ENCODE measurements around the gene ARMC12. TPM values are rescaled to one million over a fixed set of nuclear protein-coding genes. Genes with fewer than 3 reads are reported as not detected.

Gene ARMC12
- total RNA-seq, 1 donor from 2014 or later: not detected

DNA sequence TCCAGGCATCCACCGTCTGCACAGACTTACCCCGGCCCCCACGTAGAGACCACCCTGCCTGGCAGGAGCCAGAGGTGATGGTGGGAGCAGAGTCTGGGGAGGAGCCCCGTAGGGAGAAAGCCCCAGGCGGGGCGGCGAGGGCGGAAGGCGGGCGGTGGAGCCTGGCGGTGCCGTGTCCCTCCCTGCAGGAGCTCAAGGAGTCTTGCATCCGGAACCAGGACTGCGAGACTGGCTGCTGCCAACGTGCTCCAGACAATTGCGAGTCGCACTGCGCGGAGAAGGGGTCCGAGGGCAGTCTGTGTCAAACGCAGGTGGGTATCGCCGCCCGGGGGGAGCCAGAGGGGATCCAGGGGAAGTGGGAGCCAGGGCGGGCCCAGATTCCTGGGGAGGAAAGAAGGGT is 50.0 kb downstream of the ARMC12 start:
- DNase-seq (ENCODE audit: extremely low spot score in 2 of 2): no peak
- Histone ChIP-seq H3K4me3 (no peak overlapping the region), H3K36me3 (no peaks in the 10 kb centered on the region), H3K4me1 (no peaks in the 10 kb centered on the region), H3K27me3 (no peaks in the 10 kb centered on the region), H3K9me3 (no peaks in the 10 kb centered on the region), H3K27ac (no peak overlapping the region)
- intact Hi-C loops (cut with DNase I): loop anchor here (1.0 kb wide), 1 partner anchor 11 kb away; no protein-coding TSS in a partner anchor
- TF ChIP-seq, protein P1, sequence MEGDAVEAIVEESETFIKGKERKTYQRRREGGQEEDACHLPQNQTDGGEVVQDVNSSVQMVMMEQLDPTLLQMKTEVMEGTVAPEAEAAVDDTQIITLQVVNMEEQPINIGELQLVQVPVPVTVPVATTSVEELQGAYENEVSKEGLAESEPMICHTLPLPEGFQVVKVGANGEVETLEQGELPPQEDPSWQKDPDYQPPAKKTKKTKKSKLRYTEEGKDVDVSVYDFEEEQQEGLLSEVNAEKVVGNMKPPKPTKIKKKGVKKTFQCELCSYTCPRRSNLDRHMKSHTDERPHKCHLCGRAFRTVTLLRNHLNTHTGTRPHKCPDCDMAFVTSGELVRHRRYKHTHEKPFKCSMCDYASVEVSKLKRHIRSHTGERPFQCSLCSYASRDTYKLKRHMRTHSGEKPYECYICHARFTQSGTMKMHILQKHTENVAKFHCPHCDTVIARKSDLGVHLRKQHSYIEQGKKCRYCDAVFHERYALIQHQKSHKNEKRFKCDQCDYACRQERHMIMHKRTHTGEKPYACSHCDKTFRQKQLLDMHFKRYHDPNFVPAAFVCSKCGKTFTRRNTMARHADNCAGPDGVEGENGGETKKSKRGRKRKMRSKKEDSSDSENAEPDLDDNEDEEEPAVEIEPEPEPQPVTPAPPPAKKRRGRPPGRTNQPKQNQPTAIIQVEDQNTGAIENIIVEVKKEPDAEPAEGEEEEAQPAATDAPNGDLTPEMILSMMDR (IDR thresholded peaks at IDR 0.05): no peak
- TF ChIP-seq POLR2AphosphoS5 (IDR thresholded peaks at IDR 0.05; ENCODE audit: insufficient read depth in 1 of 2, low read depth in 1 of 2): no peak
- no peak for TF ChIP-seq POLR2A (IDR thresholded peaks at IDR 0.05)

DNA sequence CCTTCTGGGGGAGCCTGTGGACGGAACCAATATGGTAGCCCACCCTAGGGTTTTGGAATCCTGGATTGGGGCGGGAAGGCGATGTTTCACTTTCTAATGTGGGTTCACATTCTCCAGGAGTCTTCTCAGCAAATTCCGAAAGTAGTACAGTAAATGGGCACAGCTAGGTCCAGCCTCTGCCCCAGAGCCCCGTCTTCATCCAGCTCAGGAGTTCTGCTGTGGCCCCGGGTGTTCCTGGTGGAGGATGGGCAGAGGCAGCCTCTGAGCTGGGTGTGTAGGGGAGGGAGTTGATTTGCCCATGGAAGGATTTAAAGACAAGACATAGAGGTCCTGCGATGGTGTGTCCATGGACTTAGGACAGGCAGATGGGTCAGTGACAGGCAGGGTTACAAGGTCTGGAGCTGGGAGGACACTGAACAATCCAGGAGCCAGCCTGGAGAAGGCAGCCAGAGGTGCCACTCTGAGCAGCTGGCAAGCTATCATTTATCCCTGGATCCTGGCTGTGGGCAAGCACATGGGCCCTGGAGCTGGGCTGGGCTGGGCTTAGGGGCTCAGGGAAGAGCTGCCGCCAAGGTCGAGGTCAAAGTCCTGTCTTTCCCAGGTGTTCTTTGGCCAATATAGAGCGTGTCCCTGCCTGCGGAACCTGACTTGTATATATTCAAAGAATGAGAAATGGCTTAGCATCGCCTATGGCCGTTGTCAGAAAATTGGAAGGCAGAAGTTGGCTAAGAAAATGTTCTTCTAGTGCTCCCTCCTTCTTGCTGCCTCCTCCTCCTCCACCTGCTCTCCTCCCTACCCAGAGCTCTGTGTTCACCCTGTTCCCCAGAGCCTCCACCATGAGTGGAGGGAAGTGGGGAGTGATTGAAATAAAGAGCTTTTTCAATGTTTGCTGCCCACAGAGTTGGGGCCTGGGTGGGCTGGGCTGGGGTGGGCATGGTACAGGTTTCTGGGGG is 50.7 kb downstream of the ARMC12 start:
- Histone ChIP-seq H3K27ac (no peak overlapping the region), H3K4me1 (no peaks in the 10 kb centered on the region), H3K4me3 (no peak overlapping the region), H3K27me3 (no peaks in the 10 kb centered on the region), H3K9me3 (no peaks in the 10 kb centered on the region), H3K36me3 (no peaks in the 10 kb centered on the region)
- DNase-seq (ENCODE audit: extremely low spot score in 2 of 2): no peak
- TF ChIP-seq, protein P1 (IDR thresholded peaks at IDR 0.05): no peak
- TF ChIP-seq POLR2AphosphoS5 (IDR thresholded peaks at IDR 0.05; ENCODE audit: insufficient read depth in 1 of 2, low read depth in 1 of 2) (no peak), POLR2A (IDR thresholded peaks at IDR 0.05) (no peak)
- intact Hi-C loops (cut with DNase I): loop anchor here (1.0 kb wide), 1 partner anchor 11 kb away; no protein-coding TSS in a partner anchor

DNA sequence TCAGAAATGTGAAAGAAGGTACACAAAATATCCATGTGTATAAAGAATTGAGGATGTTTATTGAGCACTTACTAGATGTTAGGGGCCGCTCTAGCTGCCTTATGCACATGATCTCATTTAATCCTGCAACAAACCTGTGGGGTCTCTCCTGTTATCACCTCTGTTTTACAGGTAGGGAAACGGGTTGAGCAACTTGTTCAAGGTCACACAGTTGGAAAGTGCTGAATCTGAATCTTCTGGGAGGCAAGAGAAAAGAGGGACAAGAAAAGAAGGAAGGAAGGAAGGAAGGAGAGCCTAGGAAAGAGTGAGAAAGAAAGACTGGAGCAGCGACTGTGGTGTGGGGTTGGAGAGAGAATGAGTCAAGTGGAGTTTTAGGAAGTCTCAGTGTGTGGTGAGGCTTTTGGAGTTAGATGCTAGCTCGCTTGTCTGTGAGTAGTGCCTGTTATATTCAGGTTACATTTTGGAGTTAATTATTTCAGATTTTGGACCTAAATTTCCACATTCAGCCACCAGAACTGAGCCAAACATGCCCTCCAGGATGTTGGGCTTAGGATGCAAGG is 51.7 kb downstream of the ARMC12 start:
- no peaks in the 10 kb centered on the region for H3K27me3 ChIP-seq
- H3K4me1 ChIP-seq: no peaks in the 10 kb centered on the region
- TF ChIP-seq POLR2A (IDR thresholded peaks at IDR 0.05) (no peak), POLR2AphosphoS5 (IDR thresholded peaks at IDR 0.05; ENCODE audit: insufficient read depth in 1 of 2, low read depth in 1 of 2) (no peak)
- TF ChIP-seq, protein P1 (IDR thresholded peaks at IDR 0.05): no peak
- H3K4me3 ChIP-seq: no peak overlapping the region
- no peaks in the 10 kb centered on the region for H3K36me3 ChIP-seq
- H3K27ac ChIP-seq: no peak overlapping the region
- intact Hi-C loops (cut with DNase I): no loop called here
- no peaks in the 10 kb centered on the region for H3K9me3 ChIP-seq
- no peak for DNase-seq (ENCODE audit: extremely low spot score in 2 of 2)

DNA sequence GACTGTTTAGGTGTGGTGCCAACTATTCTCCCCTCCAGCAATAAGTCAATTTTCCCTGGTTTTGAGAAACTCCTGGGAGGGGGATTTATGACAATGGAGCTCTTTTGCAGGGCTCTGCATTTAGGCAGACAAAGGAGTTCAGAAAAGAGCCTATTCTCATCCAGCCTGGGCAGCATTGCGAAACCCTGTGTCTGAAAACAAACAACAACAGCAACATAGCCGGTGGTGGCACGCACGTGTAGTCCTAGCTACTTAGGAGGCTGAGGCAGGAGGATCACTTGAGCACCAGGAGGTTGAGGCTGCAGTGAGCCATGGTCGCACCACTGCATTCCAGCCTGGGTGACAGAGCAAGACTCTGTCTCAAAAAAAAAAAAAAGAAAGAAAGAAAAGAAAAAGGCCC is 53.9 kb downstream of the ARMC12 start:
- no peaks in the 10 kb centered on the region for H3K36me3 ChIP-seq
- H3K4me3 ChIP-seq: no peak overlapping the region
- H3K27ac ChIP-seq: no peak overlapping the region
- H3K27me3 ChIP-seq: no peaks in the 10 kb centered on the region
- H3K9me3 ChIP-seq: no peaks in the 10 kb centered on the region
- DNase-seq (ENCODE audit: extremely low spot score in 2 of 2): no peak
- H3K4me1 ChIP-seq: no peaks in the 10 kb centered on the region
- TF ChIP-seq POLR2AphosphoS5 (IDR thresholded peaks at IDR 0.05; ENCODE audit: insufficient read depth in 1 of 2, low read depth in 1 of 2) (no peak), POLR2A (IDR thresholded peaks at IDR 0.05) (no peak)
- TF ChIP-seq, protein P1 (IDR thresholded peaks at IDR 0.05): no peak
- intact Hi-C loops (cut with DNase I): no loop called here
